ENCODE data around the gene NTN4. TPM values are rescaled to one million over a fixed set of nuclear protein-coding genes. Genes with fewer than 3 reads are reported as not detected.

NTN4 gene
- total RNA-seq, 1 experiment from 2014 or later: 0.17 TPM

DNA sequence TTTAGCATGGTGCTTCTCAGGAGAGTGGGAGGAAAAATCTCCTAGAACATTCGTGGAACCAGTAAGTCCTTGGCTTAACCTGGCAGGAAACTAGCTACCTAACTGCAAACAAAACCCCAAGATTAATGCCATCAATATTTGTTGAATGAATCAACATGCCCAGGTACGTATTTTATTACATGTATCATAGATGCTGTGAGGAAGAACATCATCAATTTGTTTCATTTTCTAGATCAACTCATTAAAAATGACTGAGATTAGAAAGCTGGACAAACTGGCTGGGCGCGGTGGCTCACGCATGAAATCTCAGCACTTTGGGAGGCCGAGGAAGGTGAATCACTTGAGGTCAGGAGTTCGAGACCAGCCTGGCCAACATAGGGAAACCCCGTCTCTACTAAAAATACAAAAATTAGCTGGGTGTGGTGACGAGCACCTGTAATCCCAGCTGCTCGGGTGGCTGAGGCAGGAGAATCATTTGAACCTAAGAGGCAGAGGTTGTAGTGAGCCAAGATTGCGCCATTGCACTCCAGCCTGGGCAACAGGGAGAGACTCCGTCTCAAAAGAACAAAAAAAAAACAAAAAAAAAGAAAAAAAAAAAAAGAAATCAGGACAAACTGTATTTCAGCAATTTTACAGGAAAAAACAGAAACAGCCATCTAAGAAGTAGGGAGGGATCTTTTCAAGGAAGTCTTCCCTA, 88.7 kb downstream of the NTN4 start:
- no peak overlapping the region for H2BK15ac ChIP-seq (ENCODE audit: low read depth, low read length)
- Mint-ChIP-seq H3K36me3 (ENCODE audit: insufficient read depth in 1 of 3, low read depth in 3 of 3) (no peaks in the 10 kb centered on the region), H3K27me3 (ENCODE audit: low read depth) (no peaks in the 10 kb centered on the region), H3K9me3 (no peaks in the 10 kb centered on the region), H3K4me1 (peaks cover 2 to 4% of the 10 kb centered on the region in 2 experiments; a peak in 3 of 4 replicates), H3K27ac (no peak overlapping the region), H3K4me3 (no peak overlapping the region)
- no peak overlapping the region for H3K27ac ChIP-seq (ENCODE audit: insufficient read length, low read depth, low read length)
- H3T11ph ChIP-seq (ENCODE audit: low read length): no peak overlapping the region
- no peak overlapping the region for H4K8ac ChIP-seq (replicated peaks; ENCODE audit: insufficient read length, low read depth, low read length)
- no peaks in the 10 kb centered on the region for H3K9me3 ChIP-seq (ENCODE audit: control insufficient read depth, low read depth, low read length)
- no peak overlapping the region for H2AFZ ChIP-seq (ENCODE audit: low read length)
- H3K56ac ChIP-seq (ENCODE audit: insufficient read length, low read depth, low read length): no peak overlapping the region
- no peak overlapping the region for H2BK12ac ChIP-seq (ENCODE audit: insufficient read length, low read depth, low read length)
- TF ChIP-seq, protein P1, sequence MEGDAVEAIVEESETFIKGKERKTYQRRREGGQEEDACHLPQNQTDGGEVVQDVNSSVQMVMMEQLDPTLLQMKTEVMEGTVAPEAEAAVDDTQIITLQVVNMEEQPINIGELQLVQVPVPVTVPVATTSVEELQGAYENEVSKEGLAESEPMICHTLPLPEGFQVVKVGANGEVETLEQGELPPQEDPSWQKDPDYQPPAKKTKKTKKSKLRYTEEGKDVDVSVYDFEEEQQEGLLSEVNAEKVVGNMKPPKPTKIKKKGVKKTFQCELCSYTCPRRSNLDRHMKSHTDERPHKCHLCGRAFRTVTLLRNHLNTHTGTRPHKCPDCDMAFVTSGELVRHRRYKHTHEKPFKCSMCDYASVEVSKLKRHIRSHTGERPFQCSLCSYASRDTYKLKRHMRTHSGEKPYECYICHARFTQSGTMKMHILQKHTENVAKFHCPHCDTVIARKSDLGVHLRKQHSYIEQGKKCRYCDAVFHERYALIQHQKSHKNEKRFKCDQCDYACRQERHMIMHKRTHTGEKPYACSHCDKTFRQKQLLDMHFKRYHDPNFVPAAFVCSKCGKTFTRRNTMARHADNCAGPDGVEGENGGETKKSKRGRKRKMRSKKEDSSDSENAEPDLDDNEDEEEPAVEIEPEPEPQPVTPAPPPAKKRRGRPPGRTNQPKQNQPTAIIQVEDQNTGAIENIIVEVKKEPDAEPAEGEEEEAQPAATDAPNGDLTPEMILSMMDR (conservative IDR thresholded peaks at IDR 0.05): no peak
- H3K4me1 ChIP-seq (ENCODE audit: insufficient read depth, low read length): no peaks in the 10 kb centered on the region; the same call in 1 of the 2 replicates
- no peak overlapping the region for H3K4ac ChIP-seq (ENCODE audit: low read depth, low read length)
- no CpG with 5 or more reads among the region's 12 CpGs for WGBS (ENCODE audit: extremely low coverage, insufficient read length, low lambda C conversion rate)
- no peaks in the 10 kb centered on the region for H3K23me2 ChIP-seq (ENCODE audit: insufficient read length, low read depth, low read length, poor library complexity, severe bottlenecking)
- no peak overlapping the region for H3K9ac ChIP-seq (ENCODE audit: extremely low read depth, insufficient read length, low read length)
- no peak overlapping the region for H2BK20ac ChIP-seq (ENCODE audit: low read depth, low read length, poor library complexity, severe bottlenecking)
- no peak overlapping the region for H4K5ac ChIP-seq (ENCODE audit: insufficient read length, low read depth, low read length)
- DNase-seq: no peak
- no peak overlapping the region for H2BK5ac ChIP-seq (ENCODE audit: insufficient read length, low read length)
- no peak overlapping the region for H2AK5ac ChIP-seq (ENCODE audit: insufficient read length, low read length)
- no peaks in the 10 kb centered on the region for H4K20me1 ChIP-seq (ENCODE audit: control insufficient read depth, insufficient read depth, insufficient read length)
- no peak overlapping the region for H3K18ac ChIP-seq (ENCODE audit: insufficient read length, low read depth, low read length)
- no peak overlapping the region for H4K91ac ChIP-seq (ENCODE audit: insufficient read length, low read depth, low read length)
- no peak overlapping the region for H3K23ac ChIP-seq (ENCODE audit: insufficient read length, low read depth, low read length)
- H3K79me2 ChIP-seq (ENCODE audit: insufficient read depth, low read length): no peaks in the 10 kb centered on the region
- H2BK120ac ChIP-seq (ENCODE audit: low read depth, low read length, poor library complexity, severe bottlenecking): no peak overlapping the region
- H3K27me3 ChIP-seq (ENCODE audit: insufficient read depth, low read length): no peaks in the 10 kb centered on the region
- H3K79me1 ChIP-seq (ENCODE audit: insufficient read depth, low read depth, low read length, poor library complexity, severe bottlenecking): no peaks in the 10 kb centered on the region
- no peak overlapping the region for H3K4me2 ChIP-seq (ENCODE audit: insufficient read depth, insufficient read length, low read length)
- H3K14ac ChIP-seq (ENCODE audit: insufficient read depth, low read length): no peak overlapping the region
